ENCODE measurements around the gene LCT. TPM values are rescaled to one million over a fixed set of nuclear protein-coding genes. Genes with fewer than 3 reads are reported as not detected.

Gene LCT
- total RNA-seq, 1 donor from 2014 or later, result 0.19 TPM

GRCh38 chr2:135845257-135845656 is 8.3 kb upstream of the LCT start:
- no peak for DNase-seq (ENCODE audit: low spot score, unreplicated experiment)
- Mint-ChIP-seq H3K27me3 (no peaks in the 10 kb centered on the region), H3K36me3 (ENCODE audit: insufficient read depth) (peaks cover 44% of the 10 kb centered on the region), H3K9me3 (ENCODE audit: low read depth) (no peaks in the 10 kb centered on the region), H3K4me1 (ENCODE audit: low read depth) (peaks cover 1% of the 10 kb centered on the region), H3K4me3 (ENCODE audit: low read depth) (no peak overlapping the region), H3K27ac (no peak overlapping the region)
- TF ChIP-seq CTCF (IDR thresholded peaks at IDR 0.05; ENCODE audit: unreplicated experiment), result no peak

- Mint-ChIP-seq H3K27ac (no peak overlapping the region), H3K9me3 (ENCODE audit: low read depth) (no peaks in the 10 kb centered on the region), H3K36me3 (ENCODE audit: insufficient read depth) (peaks cover 40% of the 10 kb centered on the region), H3K4me3 (ENCODE audit: low read depth) (no peak overlapping the region), H3K27me3 (no peaks in the 10 kb centered on the region), H3K4me1 (ENCODE audit: low read depth) (no peaks in the 10 kb centered on the region)
- no peak for TF ChIP-seq CTCF (IDR thresholded peaks at IDR 0.05; ENCODE audit: unreplicated experiment)
- no peak for DNase-seq (ENCODE audit: low spot score, unreplicated experiment)
These were observed 7.4 kb upstream of the LCT start for GRCh38 chr2:135844301-135844895.

- H3K4me1 Mint-ChIP-seq (ENCODE audit: low read depth), result no peaks in the 10 kb centered on the region
- no peak overlapping the region for H3K4me3 Mint-ChIP-seq (ENCODE audit: low read depth)
- peaks cover 35% of the 10 kb centered on the region for H3K36me3 Mint-ChIP-seq (ENCODE audit: insufficient read depth)
These were observed 6.7 kb upstream of the LCT start for GRCh38 chr2:135843671-135844070.

GRCh38 chr2:135840601-135841000 is 3.6 kb upstream of the LCT start:
- Mint-ChIP-seq H3K27ac (no peak overlapping the region), H3K9me3 (ENCODE audit: low read depth) (no peaks in the 10 kb centered on the region), H3K27me3 (no peaks in the 10 kb centered on the region), H3K4me3 (ENCODE audit: low read depth) (no peak overlapping the region), H3K36me3 (ENCODE audit: insufficient read depth) (peaks cover 31% of the 10 kb centered on the region), H3K4me1 (ENCODE audit: low read depth) (no peaks in the 10 kb centered on the region)
- TF ChIP-seq CTCF (IDR thresholded peaks at IDR 0.05; ENCODE audit: unreplicated experiment), result no peak
- DNase-seq (ENCODE audit: low spot score, unreplicated experiment), result no peak

More at GRCh38 chr2:135843671-135844070, 6.7 kb upstream of the LCT start:
- no peaks in the 10 kb centered on the region for H3K27me3 Mint-ChIP-seq
- DNase-seq (ENCODE audit: low spot score, unreplicated experiment), result no peak
- TF ChIP-seq CTCF (IDR thresholded peaks at IDR 0.05; ENCODE audit: unreplicated experiment), result no peak
- peak overlapping the region; percentile 39 for H3K27ac Mint-ChIP-seq
- H3K9me3 Mint-ChIP-seq (ENCODE audit: low read depth), result no peaks in the 10 kb centered on the region

- no peaks in the 10 kb centered on the region for H3K27me3 Mint-ChIP-seq
- no peaks in the 10 kb centered on the region for H3K9me3 Mint-ChIP-seq (ENCODE audit: low read depth)
- no peak overlapping the region for H3K27ac Mint-ChIP-seq
- peaks cover 29% of the 10 kb centered on the region for H3K36me3 Mint-ChIP-seq (ENCODE audit: insufficient read depth)
- no peak for TF ChIP-seq CTCF (IDR thresholded peaks at IDR 0.05; ENCODE audit: unreplicated experiment)
- H3K4me1 Mint-ChIP-seq (ENCODE audit: low read depth), result no peaks in the 10 kb centered on the region
- DNase-seq (ENCODE audit: low spot score, unreplicated experiment), result no peak
- no peak overlapping the region for H3K4me3 Mint-ChIP-seq (ENCODE audit: low read depth)
These were observed 2.7 kb upstream of the LCT start for GRCh38 chr2:135839713-135840112.
